ENCODE measurements around the gene COMP.

GRCh38 chr19:18788529-18789421, 2.3 kb downstream of the COMP start:
- TF ChIP-seq CTCF (IDR thresholded peaks at IDR 0.05; ENCODE audit: insufficient read depth, low read length, poor library complexity, severe bottlenecking) (no peak), EZH2phosphoT487 (conservative IDR thresholded peaks at IDR 0.05; ENCODE audit: low read length) (no peak)
